Uterus (tissue), 2 donors: ENCODE results near the gene SIN3A.
A peak's percentile ranks its signal among the peaks of the same experiment; 100 is the strongest.

Experiments
- CTCF ChIP-seq, 4 experiments: fragments of 200-600 bp in 2 of 4; fragments of 450-650 bp in 2 of 4; sonication (generic) in 2 of 4; IDR thresholded peaks; one replicate each; pipeline ENCODE4 v1.5.1; 2016 to 2019; ENCODE audit warnings: antibody characterized with exemption in 4 of 4, mild to moderate bottlenecking in 2 of 4, moderate library complexity in 1 of 4
- POLR2A ChIP-seq, 2 donors: fragments of 450-650 bp; IDR thresholded peaks; one replicate each; pipeline ENCODE4 v1.6.1; 2016; ENCODE audit warnings: antibody characterized with exemption in 2 of 2, mild to moderate bottlenecking in 1 of 2, moderate library complexity in 1 of 2

GRCh38 chr15:75367913-75368688, 83.4 kb downstream of the SIN3A start, which contains the start of gene MAN2C1:
- peak; percentile 71 to 85 (median 77) for TF ChIP-seq CTCF (IDR thresholded peaks at IDR 0.05)
- TF ChIP-seq POLR2A (IDR thresholded peaks at IDR 0.05) = peak; percentile 48 to 71
